GM12875 (cell line): ENCODE results near the gene KCNH8.

Source experiments
- H3K4me3 ChIP-seq: one replicate; pipeline ENCODE4 v1.5.1; 2011; ENCODE audit warnings: low read depth, low read length, control low read depth
- CTCF ChIP-seq: IDR thresholded peaks from 2 replicates; pipeline ENCODE4 v1.5.1; 2011; ENCODE audit warnings: low read depth, mild to moderate bottlenecking, control low read depth, inconsistent platforms, low read length, moderate library complexity, borderline replicate concordance; ENCODE audit not compliant: insufficient read depth

Gene KCNH8

GRCh38 chr3:19428729-19429128 lies 280.4 kb downstream of the KCNH8 start:
- TF ChIP-seq CTCF, result no peak

GRCh38 chr3:19432669-19433068 lies 284.4 kb downstream of the KCNH8 start:
- H3K4me3 ChIP-seq, result no peak overlapping the region
- no peak for TF ChIP-seq CTCF

More at GRCh38 chr3:19428729-19429128, 280.4 kb downstream of the KCNH8 start:
- H3K4me3 ChIP-seq, result no peak overlapping the region

GRCh38 chr3:19436746-19437145 lies 288.4 kb downstream of the KCNH8 start:
- no peak for TF ChIP-seq CTCF
- no peak overlapping the region for H3K4me3 ChIP-seq

GRCh38 chr3:19439944-19440343 lies 291.6 kb downstream of the KCNH8 start:
- no peak overlapping the region for H3K4me3 ChIP-seq
- no peak for TF ChIP-seq CTCF

GRCh38 chr3:19446138-19446537 lies 297.8 kb downstream of the KCNH8 start:
- TF ChIP-seq CTCF, result no peak
- no peak overlapping the region for H3K4me3 ChIP-seq

GRCh38 chr3:19446687-19447086 lies 298.4 kb downstream of the KCNH8 start:
- no peak for TF ChIP-seq CTCF
- no peak overlapping the region for H3K4me3 ChIP-seq

- TF ChIP-seq CTCF, result no peak
- no peak overlapping the region for H3K4me3 ChIP-seq
These were observed 307.2 kb downstream of the KCNH8 start for GRCh38 chr3:19455546-19455945.
